Body of pancreas (tissue), 4 donors: ENCODE data around the gene PODXL.

Source experiments
- POLR2A ChIP-seq, 3 donors: fragments of 450-650 bp; IDR thresholded peaks; one replicate each; pipeline ENCODE4 v1.6.1; 2016; ENCODE audit warnings: antibody characterized with exemption in 3 of 3, mild to moderate bottlenecking in 2 of 3
- TF ChIP-seq, protein P1 (sequence below), 7 experiments: fragments of 450-650 bp in 4 of 7; fragments of 200-600 bp in 3 of 7; sonication (generic) in 3 of 7; IDR thresholded peaks; one replicate each; pipeline ENCODE4 v1.5.1; 2016 to 2019; ENCODE audit warnings: antibody characterized with exemption in 7 of 7

DNA sequence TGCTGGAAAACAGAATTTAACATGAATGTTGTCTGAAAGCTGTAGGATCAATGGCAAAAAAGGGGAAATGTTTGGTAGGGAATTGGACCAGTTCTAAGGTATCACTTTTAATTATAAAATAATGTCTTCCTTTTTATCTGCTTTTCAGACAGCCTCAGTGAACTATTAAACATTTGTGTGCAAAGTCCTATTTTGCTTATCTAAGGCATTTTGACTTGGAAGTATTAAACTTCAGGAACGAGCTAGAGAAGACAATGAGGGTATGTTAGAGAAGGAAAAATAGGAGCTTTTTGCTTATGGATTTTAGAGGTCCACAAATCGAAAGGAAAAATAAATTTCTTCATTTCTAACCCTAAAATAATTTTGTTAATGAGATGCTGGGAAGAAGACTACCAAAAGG is 63.3 kb downstream of the PODXL start:
- TF ChIP-seq, protein P1, sequence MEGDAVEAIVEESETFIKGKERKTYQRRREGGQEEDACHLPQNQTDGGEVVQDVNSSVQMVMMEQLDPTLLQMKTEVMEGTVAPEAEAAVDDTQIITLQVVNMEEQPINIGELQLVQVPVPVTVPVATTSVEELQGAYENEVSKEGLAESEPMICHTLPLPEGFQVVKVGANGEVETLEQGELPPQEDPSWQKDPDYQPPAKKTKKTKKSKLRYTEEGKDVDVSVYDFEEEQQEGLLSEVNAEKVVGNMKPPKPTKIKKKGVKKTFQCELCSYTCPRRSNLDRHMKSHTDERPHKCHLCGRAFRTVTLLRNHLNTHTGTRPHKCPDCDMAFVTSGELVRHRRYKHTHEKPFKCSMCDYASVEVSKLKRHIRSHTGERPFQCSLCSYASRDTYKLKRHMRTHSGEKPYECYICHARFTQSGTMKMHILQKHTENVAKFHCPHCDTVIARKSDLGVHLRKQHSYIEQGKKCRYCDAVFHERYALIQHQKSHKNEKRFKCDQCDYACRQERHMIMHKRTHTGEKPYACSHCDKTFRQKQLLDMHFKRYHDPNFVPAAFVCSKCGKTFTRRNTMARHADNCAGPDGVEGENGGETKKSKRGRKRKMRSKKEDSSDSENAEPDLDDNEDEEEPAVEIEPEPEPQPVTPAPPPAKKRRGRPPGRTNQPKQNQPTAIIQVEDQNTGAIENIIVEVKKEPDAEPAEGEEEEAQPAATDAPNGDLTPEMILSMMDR (IDR thresholded peaks at IDR 0.05), result no peak
- TF ChIP-seq POLR2A (IDR thresholded peaks at IDR 0.05), result no peak
